Fibroblast of lung (primary cell): ENCODE measurements around the gene LMNA.

ENCODE experiments used
- EZH2 ChIP-seq: IDR thresholded peaks from 2 replicates; pipeline ENCODE4 v1.5.1; 2012; ENCODE audit warnings: low read length, control low read depth, mild to moderate bottlenecking; ENCODE audit errors: missing control alignments
- TF ChIP-seq, protein P1 (sequence below), 2 donors: IDR thresholded peaks in 1 of 2; conservative IDR thresholded peaks in 1 of 2; 1 replicate in 1 of 2; 2 replicates in 1 of 2; pipeline ENCODE4 v1.5.1; 2011 to 2012; ENCODE audit warnings: low read length in 2 of 2, control low read depth in 1 of 2, inconsistent platforms in 1 of 2, low read depth in 1 of 2, mild to moderate bottlenecking in 1 of 2

DNA sequence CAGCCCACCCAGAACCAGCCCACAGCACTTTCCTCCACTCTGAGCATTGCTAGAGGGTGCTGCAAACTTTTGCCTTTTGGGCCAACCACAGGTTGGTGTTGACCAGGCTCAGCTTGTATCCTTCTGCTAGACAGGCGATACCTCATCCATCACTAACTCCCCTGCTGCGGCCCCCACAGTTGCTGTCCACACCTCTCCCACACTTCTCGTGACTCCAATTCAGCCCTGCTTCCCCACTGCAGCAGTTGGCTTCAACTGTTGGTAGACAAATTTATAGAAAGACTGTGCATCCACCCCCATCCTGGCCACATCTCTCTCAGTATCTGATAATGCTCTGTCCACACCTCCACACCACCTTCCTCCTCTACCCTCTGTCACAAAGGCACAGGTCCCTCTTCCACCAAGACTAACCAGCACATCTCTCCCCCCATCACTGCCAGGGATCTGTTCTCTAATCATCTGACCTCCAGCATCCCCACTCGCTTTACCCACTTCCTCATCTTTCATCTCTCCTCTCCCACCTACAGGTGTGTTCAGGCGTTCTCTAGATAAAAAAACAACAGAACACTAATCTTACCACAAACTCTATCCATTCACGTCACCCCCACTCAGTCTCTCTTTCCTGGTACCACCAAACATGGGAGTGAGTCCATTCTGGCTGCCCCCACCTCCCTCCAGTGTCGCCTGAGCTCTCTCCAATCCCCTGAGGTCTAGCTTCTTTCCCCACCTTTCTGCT is 63.6 kb downstream of the LMNA start:
- TF ChIP-seq, protein P1, sequence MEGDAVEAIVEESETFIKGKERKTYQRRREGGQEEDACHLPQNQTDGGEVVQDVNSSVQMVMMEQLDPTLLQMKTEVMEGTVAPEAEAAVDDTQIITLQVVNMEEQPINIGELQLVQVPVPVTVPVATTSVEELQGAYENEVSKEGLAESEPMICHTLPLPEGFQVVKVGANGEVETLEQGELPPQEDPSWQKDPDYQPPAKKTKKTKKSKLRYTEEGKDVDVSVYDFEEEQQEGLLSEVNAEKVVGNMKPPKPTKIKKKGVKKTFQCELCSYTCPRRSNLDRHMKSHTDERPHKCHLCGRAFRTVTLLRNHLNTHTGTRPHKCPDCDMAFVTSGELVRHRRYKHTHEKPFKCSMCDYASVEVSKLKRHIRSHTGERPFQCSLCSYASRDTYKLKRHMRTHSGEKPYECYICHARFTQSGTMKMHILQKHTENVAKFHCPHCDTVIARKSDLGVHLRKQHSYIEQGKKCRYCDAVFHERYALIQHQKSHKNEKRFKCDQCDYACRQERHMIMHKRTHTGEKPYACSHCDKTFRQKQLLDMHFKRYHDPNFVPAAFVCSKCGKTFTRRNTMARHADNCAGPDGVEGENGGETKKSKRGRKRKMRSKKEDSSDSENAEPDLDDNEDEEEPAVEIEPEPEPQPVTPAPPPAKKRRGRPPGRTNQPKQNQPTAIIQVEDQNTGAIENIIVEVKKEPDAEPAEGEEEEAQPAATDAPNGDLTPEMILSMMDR (conservative IDR thresholded peaks at IDR 0.05 in 1 of 2, IDR thresholded peaks at IDR 0.05 in 1 of 2; ENCODE audit: low read depth in 1 of 2, low read length in 2 of 2), result no peak
- no peak for TF ChIP-seq EZH2
